22Rv1 (cell line): ENCODE measurements around the gene AAK1.
"Not testable (repeated sequence)": the region's sequence is repeated elsewhere in the genome, so short reads cannot be mapped to it uniquely, and the experiment has no call there.

Experiments used
- ZFX ChIP-seq: fragments of 450-650 bp; IDR thresholded peaks from 2 replicates; pipeline ENCODE4 v1.6.1; 2017; ENCODE audit warnings: antibody characterized with exemption, borderline replicate concordance
- TF ChIP-seq, protein P1 (sequence below): fragments of 450-650 bp; IDR thresholded peaks from 2 replicates; pipeline ENCODE4 v1.5.1; 2017; ENCODE audit warnings: mild to moderate bottlenecking

DNA sequence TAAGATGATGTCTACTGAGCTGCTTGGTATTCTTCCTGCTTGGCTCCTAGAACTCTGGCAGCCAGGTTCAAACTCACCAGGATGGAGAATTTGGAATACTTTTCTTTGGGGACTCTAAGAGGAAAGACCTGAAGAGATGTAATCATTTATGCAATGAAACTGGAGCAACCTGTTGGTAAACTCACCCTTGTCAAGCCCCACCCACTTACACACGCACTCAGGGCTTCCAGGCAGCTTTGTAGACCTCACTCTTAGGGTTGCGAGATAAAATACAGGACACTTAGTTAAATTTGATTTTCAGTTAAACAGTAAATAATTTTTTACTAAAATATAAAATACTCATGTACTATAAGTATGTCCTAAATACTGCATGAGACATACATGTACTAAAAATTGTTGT lies 19.0 kb upstream of the AAK1 start:
- TF ChIP-seq, protein P1, sequence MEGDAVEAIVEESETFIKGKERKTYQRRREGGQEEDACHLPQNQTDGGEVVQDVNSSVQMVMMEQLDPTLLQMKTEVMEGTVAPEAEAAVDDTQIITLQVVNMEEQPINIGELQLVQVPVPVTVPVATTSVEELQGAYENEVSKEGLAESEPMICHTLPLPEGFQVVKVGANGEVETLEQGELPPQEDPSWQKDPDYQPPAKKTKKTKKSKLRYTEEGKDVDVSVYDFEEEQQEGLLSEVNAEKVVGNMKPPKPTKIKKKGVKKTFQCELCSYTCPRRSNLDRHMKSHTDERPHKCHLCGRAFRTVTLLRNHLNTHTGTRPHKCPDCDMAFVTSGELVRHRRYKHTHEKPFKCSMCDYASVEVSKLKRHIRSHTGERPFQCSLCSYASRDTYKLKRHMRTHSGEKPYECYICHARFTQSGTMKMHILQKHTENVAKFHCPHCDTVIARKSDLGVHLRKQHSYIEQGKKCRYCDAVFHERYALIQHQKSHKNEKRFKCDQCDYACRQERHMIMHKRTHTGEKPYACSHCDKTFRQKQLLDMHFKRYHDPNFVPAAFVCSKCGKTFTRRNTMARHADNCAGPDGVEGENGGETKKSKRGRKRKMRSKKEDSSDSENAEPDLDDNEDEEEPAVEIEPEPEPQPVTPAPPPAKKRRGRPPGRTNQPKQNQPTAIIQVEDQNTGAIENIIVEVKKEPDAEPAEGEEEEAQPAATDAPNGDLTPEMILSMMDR = not testable (repeated sequence)
- not testable (repeated sequence) for TF ChIP-seq ZFX
